A549 (cell line): Measurements from ENCODE around the gene ARHGAP10. TPM values are rescaled to one million over a fixed set of nuclear protein-coding genes. Genes with fewer than 3 reads are reported as not detected.
A peak's percentile ranks its signal among the peaks of the same experiment; 100 is the strongest.

Experiments used
- ATAC-seq, 2 experiments: fragments of 200-7000 bp in 1 of 2; fragments of >200 bp in 1 of 2; cut with Nextera tagmentation in 1 of 2; cut with Tn5 transposase in 1 of 2; 3 replicates each; pipeline versions ENCODE4 v1.8.0 to v1.9.1; 2018 to 2020; ENCODE audit warnings: mild to moderate bottlenecking in 1 of 2, moderate library complexity in 1 of 2
- CTCF ChIA-PET: fragments of 300-600 bp; sonication (Branson Sonifier 250); formaldehyde crosslinking; extraction: SDS; loops from one replicate; lab custom pipeline; 2021; ENCODE audit warnings: antibody characterized with exemption, inconsistent platforms; lab: Yijun Ruan, JAX
- POLR2A ChIA-PET: fragments of 350-600 bp; formaldehyde crosslinking; extraction: SDS; loops from one replicate; lab custom pipeline; 2021; ENCODE audit warnings: antibody characterized with exemption, inconsistent platforms; lab: Yijun Ruan, JAX
- DNase-seq, 2 experiments: peaks; one replicate each; pipeline versions ENCODE4 v3.0.0 to v3.0.0-alpha.2; 2011 to 2016; ENCODE audit warnings: low read depth in 1 of 2, low spot score in 1 of 2
- FAIRE-seq: peaks from 2 replicates; lab custom pipeline; 2011; peaks lifted over from hg19 to GRCh38; lab: Jason Lieb, UNC
- H3K27ac ChIP-seq, 2 experiments: fragments of >200 bp; sonication (Bioruptor Twin); formaldehyde crosslinking; 3 replicates each; pipeline ENCODE4 v1.5.1; 2016 to 2017
- H3K4me1 ChIP-seq: fragments of >200 bp; sonication (Bioruptor Twin); formaldehyde crosslinking; 3 replicates; pipeline ENCODE4 v1.6.1; 2016
- H3K4me2 ChIP-seq: fragments of >200 bp; sonication (Bioruptor Twin); formaldehyde crosslinking; 3 replicates; pipeline ENCODE4 v1.6.1; 2016
- H3K4me3 ChIP-seq: fragments of >200 bp; sonication (Bioruptor Twin); formaldehyde crosslinking; 3 replicates; pipeline ENCODE4 v1.5.1; 2016
- H3K9me3 ChIP-seq: fragments of >200 bp; sonication (Bioruptor Twin); formaldehyde crosslinking; 3 replicates; pipeline ENCODE4 v1.6.1; 2016
- ATOH8 ChIP-seq: fragments of 250-450 bp; sonication (Bioruptor Pico); IDR thresholded peaks from 2 replicates; pipeline ENCODE4 v1.5.0; 2020; ENCODE audit warnings: low read depth, mild to moderate bottlenecking, moderate library complexity
- CBX8 ChIP-seq: fragments of 200-600 bp; sonication (generic); IDR thresholded peaks from 2 replicates; pipeline ENCODE4 v1.6.1; 2016
- CEBPB ChIP-seq, 2 experiments: fragments of >200 bp in 1 of 2; sonication (Bioruptor Twin) in 1 of 2; formaldehyde crosslinking in 1 of 2; IDR thresholded peaks; 2 replicates each; pipeline ENCODE4 v1.6.1; 2012 to 2016
- E2F6 ChIP-seq: IDR thresholded peaks from 2 replicates; pipeline ENCODE4 v1.6.1; 2012; ENCODE audit warnings: low read depth, borderline replicate concordance
- ELK1 ChIP-seq: fragments of 150-350 bp; IDR thresholded peaks from 2 replicates; pipeline ENCODE4 v1.6.1; 2014; ENCODE audit warnings: low read depth, mild to moderate bottlenecking, low read length
- ESRRA ChIP-seq: fragments of 150-350 bp; IDR thresholded peaks from 2 replicates; pipeline ENCODE4 v1.6.1; 2014; ENCODE audit warnings: mild to moderate bottlenecking, low read length, borderline replicate concordance
- FOSB ChIP-seq: fragments of 250-450 bp; sonication (Bioruptor Pico); IDR thresholded peaks from 2 replicates; pipeline ENCODE4 v1.5.0; 2020; ENCODE audit warnings: mild to moderate bottlenecking, moderate library complexity
- HDAC2 ChIP-seq: fragments of 200-600 bp; sonication (generic); IDR thresholded peaks from 2 replicates; pipeline ENCODE4 v1.6.1; 2016
- HES2 ChIP-seq: fragments of >200 bp; sonication (Bioruptor Twin); formaldehyde crosslinking; IDR thresholded peaks from 2 replicates; pipeline ENCODE4 v1.6.1; 2016
- HMGXB4 ChIP-seq: fragments of 250-450 bp; sonication (Bioruptor Pico); IDR thresholded peaks from 2 replicates; pipeline ENCODE4 v1.5.0; 2021; ENCODE audit warnings: mild to moderate bottlenecking, moderate library complexity, borderline replicate concordance
- KDM5A ChIP-seq: fragments of 200-600 bp; sonication (generic); IDR thresholded peaks from 2 replicates; pipeline ENCODE4 v1.6.1; 2016; ENCODE audit warnings: antibody characterized with exemption, mild to moderate bottlenecking
- MAX ChIP-seq: IDR thresholded peaks from 2 replicates; pipeline ENCODE4 v1.6.1; 2012
- MAZ ChIP-seq: fragments of 150-350 bp; IDR thresholded peaks from 2 replicates; pipeline ENCODE4 v1.6.1; 2014; ENCODE audit warnings: antibody characterized with exemption, low read depth, low read length, borderline replicate concordance
- MYC ChIP-seq: IDR thresholded peaks from 2 replicates; pipeline ENCODE4 v1.6.1; 2012; ENCODE audit warnings: mild to moderate bottlenecking, inconsistent platforms, low read length, improper control_type of control experiment, borderline replicate concordance
- NPAS2 ChIP-seq: fragments of 250-450 bp; sonication (Bioruptor Pico); IDR thresholded peaks from 2 replicates; pipeline ENCODE4 v1.8.0; 2022; ENCODE audit warnings: mild to moderate bottlenecking, moderate library complexity, borderline replicate concordance
- POLR2AphosphoS2 ChIP-seq: conservative IDR thresholded peaks from 2 replicates; pipeline ENCODE4 v1.6.1; 2012; ENCODE audit warnings: low read length, improper control_type of control experiment, inconsistent platforms
- RCOR1 ChIP-seq: fragments of 150-350 bp; IDR thresholded peaks from 2 replicates; pipeline ENCODE4 v1.6.1; 2014; ENCODE audit warnings: antibody characterized with exemption, low read length, low read depth
- REST ChIP-seq: fragments of 200-600 bp; sonication (generic); IDR thresholded peaks from 2 replicates; pipeline ENCODE4 v1.6.1; 2016; ENCODE audit warnings: antibody characterized with exemption, mild to moderate bottlenecking, moderate library complexity
- SMC3 ChIP-seq: fragments of >200 bp; sonication (Bioruptor Twin); formaldehyde crosslinking; IDR thresholded peaks from 3 replicates; pipeline ENCODE4 v1.6.1; 2018; ENCODE audit warnings: inconsistent platforms
- ZC3H11A ChIP-seq: fragments of 450-650 bp; IDR thresholded peaks from 2 replicates; pipeline ENCODE4 v1.6.1; 2014; ENCODE audit warnings: antibody characterized with exemption, mild to moderate bottlenecking
- ZFP36 ChIP-seq: fragments of 450-650 bp; IDR thresholded peaks from 2 replicates; pipeline ENCODE4 v1.6.1; 2014; ENCODE audit warnings: borderline replicate concordance; ENCODE audit not compliant: partially characterized antibody
- ZNF302 ChIP-seq: fragments of 250-450 bp; sonication (Bioruptor Pico); IDR thresholded peaks from 2 replicates; pipeline ENCODE4 v1.9.0; 2021; ENCODE audit warnings: inconsistent platforms, mild to moderate bottlenecking, moderate library complexity
- WGBS: methylation state at CpG from one replicate; pipeline ENCODE4 v1.1.6; 2017; ENCODE audit errors: missing lambda C conversion rate; 5-methylcytosine and 5-hydroxymethylcytosine counted together
- polyA plus RNA-seq, 4 experiments: library from polyadenylated mRNA; depleted of rRNA in 3 of 4; stranded (reverse); fragments of >200 nt; fragmentation: RNase III in 1 of 4; extraction: RNeasy Plus Mini Kit Qiagen cat#74134 plus additional on column Dnase treatment in 1 of 4; gene quantifications; 2 replicates in 3 of 4; 3 replicates in 1 of 4; pipeline ENCODE4 v1.2.3, GENCODE V29; 2011 to 2017

Gene ARHGAP10
- polyA plus RNA-seq, 2 of the 4 experiments (the other 2 are of a cell fraction), result 7.0 to 7.2 TPM

GRCh38 chr4:147714575-147715401 is 17.1 kb upstream of the ARHGAP10 start:
- WGBS, result 81% methylated on average over 8 of the region's 8 CpGs
- ATAC-seq, result no peak
- Histone ChIP-seq H3K4me1 (peaks cover 4% of the 10 kb centered on the region; the same call in 1 of the 3 replicates), H3K4me3 (no peak overlapping the region), H3K9me3 (no peaks in the 10 kb centered on the region), H3K4me2 (peak overlapping the region; percentile 29; the same call in 1 of the 3 replicates), H3K27ac (no peak overlapping the region)
- CTCF ChIA-PET, result interaction anchor here (1.3 to 3.5 kb wide), 2 partner anchors 152 kb away, joined by 5 to 33 read pairs; no protein-coding TSS in a partner anchor
- DNase-seq, result no peak
- TF ChIP-seq KDM5A, result no peak
- no peak for TF ChIP-seq NPAS2 (CRISPR knock-in tag)
- TF ChIP-seq ELK1, result no peak
- TF ChIP-seq ATOH8 (CRISPR knock-in tag), result no peak
- TF ChIP-seq ESRRA, result no peak
- no peak for TF ChIP-seq CEBPB (IDR thresholded peaks at IDR 0.05)
- TF ChIP-seq HMGXB4 (CRISPR knock-in tag), result no peak
- no peak for FAIRE-seq
- POLR2A ChIA-PET, result no interaction called here

GRCh38 chr4:147717878-147718277 is 14.0 kb upstream of the ARHGAP10 start:
- no peaks in the 10 kb centered on the region for H3K9me3 ChIP-seq
- H3K4me2 ChIP-seq, result no peak overlapping the region
- no peak overlapping the region for H3K4me3 ChIP-seq
- DNase-seq, result no peak
- no peak for FAIRE-seq
- H3K4me1 ChIP-seq, result peaks cover 4% of the 10 kb centered on the region; the same call in 1 of the 3 replicates
- CTCF ChIA-PET, result interaction anchor here (1.7 kb wide), 1 partner anchor 149 kb away, joined by 7 read pairs; no protein-coding TSS in a partner anchor
- ATAC-seq, result no peak
- 62% methylated on average over 1 of the region's 1 CpG for WGBS
- no peak overlapping the region for H3K27ac ChIP-seq
- TF ChIP-seq MAZ, result no peak
- TF ChIP-seq ZC3H11A, result no peak
- no peak for TF ChIP-seq E2F6
- no peak for TF ChIP-seq KDM5A
- TF ChIP-seq MYC, result no peak
- POLR2A ChIA-PET, result no interaction called here

- no peak overlapping the region for H3K4me3 ChIP-seq
- H3K27ac ChIP-seq, result no peak overlapping the region
- no peak for DNase-seq
- H3K4me1 ChIP-seq, result no peaks in the 10 kb centered on the region
- FAIRE-seq, result no peak
- no peak overlapping the region for H3K4me2 ChIP-seq
- no peaks in the 10 kb centered on the region for H3K9me3 ChIP-seq
- ChIA-PET CTCF (no interaction called here), POLR2A (no interaction called here)
- WGBS, result 80% methylated on average over 5 of the region's 5 CpGs
- peak in 1 of 2 experiments; percentile 37; a peak in 2 of 6 replicates for ATAC-seq
- no peak for TF ChIP-seq ZFP36
- TF ChIP-seq HDAC2, result no peak
- no peak for TF ChIP-seq CBX8
- no peak for TF ChIP-seq FOSB (CRISPR knock-in tag)
- no peak for TF ChIP-seq POLR2AphosphoS2
- no peak for TF ChIP-seq MAX
- TF ChIP-seq ZNF302 (CRISPR knock-in tag), result no peak
- no peak for TF ChIP-seq REST
- no peak for TF ChIP-seq HES2
- no peak for TF ChIP-seq RCOR1
- no peak for TF ChIP-seq SMC3
- TF ChIP-seq ATOH8 (CRISPR knock-in tag), result no peak
Measured at GRCh38 chr4:147723326-147723725, 8.6 kb upstream of the ARHGAP10 start.
